Endothelial cell of umbilical vein (primary cell): ENCODE measurements around the gene IQGAP3. TPM values are rescaled to one million over a fixed set of nuclear protein-coding genes. Genes with fewer than 3 reads are reported as not detected.

Source experiments
- BruUV-seq: library from RNA; stranded (reverse); fragments of 400-500 nt; replicated peaks from 2 replicates; lab custom pipeline; 2021; lab: Mats Ljungman, UMichigan
- CTCF ChIA-PET: fragments of 300-600, 350-600 bp; sonication (Branson Sonifier 250); formaldehyde crosslinking; loops from one replicate; lab custom pipeline; 2021; ENCODE audit warnings: antibody characterized with exemption, inconsistent platforms; lab: Charles Lee
- POLR2A ChIA-PET: fragments of 300-600, 350-600 bp; sonication (Branson Sonifier 250); formaldehyde crosslinking; loops from one replicate; lab custom pipeline; 2021; ENCODE audit warnings: antibody characterized with exemption, inconsistent platforms; lab: Charles Lee
- DNase-seq: peaks from one replicate; pipeline ENCODE4 v3.0.0-alpha.2; 2011; ENCODE audit warnings: low read depth, low spot score
- FAIRE-seq: peaks from 2 replicates; lab custom pipeline; 2011; peaks lifted over from hg19 to GRCh38; lab: Jason Lieb, UNC
- H2AFZ ChIP-seq: 2 replicates; pipeline ENCODE4 v1.6.0; 2012; ENCODE audit warnings: low read depth, low read length, control low read depth, inconsistent platforms
- H3K27ac ChIP-seq: 2 replicates; pipeline ENCODE4 v1.5.1; 2011; ENCODE audit warnings: low read depth, mild to moderate bottlenecking, control low read depth, low read length, moderate library complexity; ENCODE audit not compliant: insufficient read depth
- H3K27me3 ChIP-seq, 2 experiments: 2 replicates each; pipeline versions ENCODE4 v1.6.0 to v1.6.1; 2011; ENCODE audit warnings: low read length in 2 of 2, mixed read lengths in 1 of 2; ENCODE audit not compliant: control insufficient read depth in 2 of 2, insufficient read depth in 2 of 2
- H3K36me3 ChIP-seq, 2 experiments: 2 replicates in 1 of 2; 3 replicates in 1 of 2; pipeline ENCODE4 v1.5.1; 2011; ENCODE audit warnings: low read length in 2 of 2, mild to moderate bottlenecking in 1 of 2, moderate library complexity in 1 of 2; ENCODE audit not compliant: control insufficient read depth in 2 of 2, insufficient read depth in 2 of 2; ENCODE audit errors: extremely low read depth in 1 of 2
- H3K4me1 ChIP-seq: 3 replicates; pipeline ENCODE4 v1.5.1; 2011; ENCODE audit warnings: mild to moderate bottlenecking, low read length; ENCODE audit not compliant: control insufficient read depth, insufficient read depth; ENCODE audit errors: extremely low read depth
- H3K4me2 ChIP-seq: 2 replicates; pipeline ENCODE4 v1.6.1; 2011; ENCODE audit warnings: low read length, control low read depth, mixed read lengths; ENCODE audit not compliant: insufficient read depth
- H3K4me3 ChIP-seq, 3 experiments: fragments of 200-600 bp in 1 of 3; sonication (generic), shearing (Covaris generic) in 1 of 3; replicated peaks in 1 of 3; 2 replicates each; pipeline ENCODE4 v1.5.1; 2011 to 2016; ENCODE audit warnings: control low read depth in 3 of 3, low read length in 3 of 3, mild to moderate bottlenecking in 2 of 3, inconsistent platforms in 1 of 3, low read depth in 1 of 3, moderate library complexity in 1 of 3; ENCODE audit not compliant: insufficient read depth in 1 of 3
- H3K79me2 ChIP-seq: 2 replicates; pipeline ENCODE4 v1.6.0; 2012; ENCODE audit warnings: low read length, inconsistent platforms; ENCODE audit not compliant: control insufficient read depth, insufficient read depth
- H3K9ac ChIP-seq: replicated peaks from 2 replicates; pipeline ENCODE3; 2011; ENCODE audit warnings: low read length, control low read depth; ENCODE audit not compliant: insufficient read depth; ENCODE audit errors: extremely low read depth
- H3K9me1 ChIP-seq: replicated peaks from 3 replicates; pipeline ENCODE4 v1.6.0; 2011; ENCODE audit warnings: mild to moderate bottlenecking, low read length; ENCODE audit not compliant: control insufficient read depth, insufficient read depth; ENCODE audit errors: extremely low read depth
- H3K9me3 ChIP-seq: replicated peaks from 2 replicates; pipeline ENCODE4 v1.5.1; 2012; ENCODE audit warnings: low read length, inconsistent platforms; ENCODE audit not compliant: control insufficient read depth, insufficient read depth
- H4K20me1 ChIP-seq: replicated peaks from 2 replicates; pipeline ENCODE3; 2011; ENCODE audit warnings: mild to moderate bottlenecking, low read length; ENCODE audit not compliant: control insufficient read depth, insufficient read depth; ENCODE audit errors: extremely low read depth
- CTCF ChIP-seq, 2 donors: IDR thresholded peaks; 1 replicate in 1 of 2; 2 replicates in 1 of 2; pipeline ENCODE4 v1.5.1; 2011; ENCODE audit warnings: low read length in 2 of 2, mild to moderate bottlenecking in 2 of 2, moderate library complexity in 2 of 2, control low read depth in 1 of 2, inconsistent platforms in 1 of 2, low read depth in 1 of 2; ENCODE audit not compliant: insufficient read depth in 1 of 2; ENCODE audit errors: extremely low read depth in 1 of 2
- EZH2 ChIP-seq: IDR thresholded peaks from 2 replicates; pipeline ENCODE4 v1.6.1; 2012; ENCODE audit warnings: borderline replicate concordance, low read depth, mild to moderate bottlenecking, moderate library complexity, low read length, inconsistent platforms; ENCODE audit not compliant: severe bottlenecking
- FOS ChIP-seq: IDR thresholded peaks from 2 replicates; pipeline ENCODE4 v1.6.1; 2011; ENCODE audit warnings: mild to moderate bottlenecking, low read length, moderate library complexity, borderline replicate concordance; ENCODE audit not compliant: insufficient read depth
- GATA2 ChIP-seq: IDR thresholded peaks from 2 replicates; pipeline ENCODE4 v1.7.0; 2011; ENCODE audit warnings: low read depth, mild to moderate bottlenecking, moderate library complexity, mixed read lengths, low read length; ENCODE audit not compliant: insufficient read length, insufficient read depth
- JUN ChIP-seq: IDR thresholded peaks from 2 replicates; pipeline ENCODE4 v1.6.1; 2011; ENCODE audit warnings: borderline replicate concordance, low read depth; ENCODE audit not compliant: insufficient read length, insufficient read depth
- MAX ChIP-seq: IDR thresholded peaks from 2 replicates; pipeline ENCODE4 v1.6.1; 2011; ENCODE audit not compliant: insufficient read depth, insufficient read length
- MYC ChIP-seq: IDR thresholded peaks from one replicate; pipeline ENCODE4 v1.6.1; 2011; ENCODE audit warnings: mild to moderate bottlenecking, low read depth, low read length
- POLR2A ChIP-seq: IDR thresholded peaks from 2 replicates; pipeline ENCODE4 v1.6.1; 2012; ENCODE audit warnings: low read depth, mild to moderate bottlenecking, control low read depth, low read length
- POLR2AphosphoS5 ChIP-seq: IDR thresholded peaks from 2 replicates; pipeline ENCODE4 v1.6.1; 2012; ENCODE audit warnings: low read depth, mild to moderate bottlenecking, control low read depth, low read length, moderate library complexity; ENCODE audit not compliant: insufficient read depth
- dilution Hi-C: fragments of 300-500 bp; cut with MboI; formaldehyde crosslinking; loops from one replicate; pipeline ENCODE4 v1.15.0; 2019; ENCODE audit warnings: low sequenced_read_pairs; ENCODE audit not compliant: extremely low pct_ligation_motif_present
- intact Hi-C: fragments of 100-400 bp; cut with micrococcal nuclease; formaldehyde crosslinking; loops from one replicate; pipeline ENCODE4 v1.10.0; 2022
- polyA plus RNA-seq, 4 experiments: library from polyadenylated mRNA; depleted of rRNA in 3 of 4; stranded (reverse) in 3 of 4; unstranded in 1 of 4; fragments of >200 nt; gene quantifications; 2 replicates each; pipeline versions ENCODE4 v1.2.1 to v1.2.3, GENCODE V29; 2011 to 2012; ENCODE audit warnings: missing spikeins in 1 of 4
- total RNA-seq: library from RNA; stranded (reverse); gene quantifications from 2 replicates; pipeline ENCODE4 v1.2.3, GENCODE V29; 2021

IQGAP3 gene
- total and polyA plus RNA-seq, 2 donors (not counting 3 experiments of a cell fraction or from before 2014, with no cell fraction given) = 28.3 to 60.7 TPM

- Histone ChIP-seq H3K9ac (no peak overlapping the region), H3K4me3 (no peak overlapping the region), H4K20me1 (no peaks in the 10 kb centered on the region), H3K4me1 (peaks cover 41% of the 10 kb centered on the region), H3K9me3 (no peaks in the 10 kb centered on the region), H3K79me2 (peaks cover 99% of the 10 kb centered on the region), H3K9me1 (no peaks in the 10 kb centered on the region), H3K27me3 (no peaks in the 10 kb centered on the region), H3K27ac (no peak overlapping the region), H3K36me3 (peaks cover 0 to 7% of the 10 kb centered on the region in 2 experiments), H3K4me2 (no peak overlapping the region), H2AFZ (no peak overlapping the region)
- CTCF ChIA-PET = interaction anchor here (1.0 to 9.6 kb wide), 4 partner anchors 9 to 107 kb away, joined by 3 to 119 read pairs (median 8); no protein-coding TSS in a partner anchor
- dilution Hi-C loops = no loop called here
- no peak for DNase-seq
- FAIRE-seq = no peak
- TF ChIP-seq MYC = no peak
- no peak for TF ChIP-seq CTCF (IDR thresholded peaks at IDR 0.05; ENCODE audit: extremely low read depth in 1 of 2, insufficient read depth in 1 of 2, low read depth in 1 of 2, low read length in 2 of 2)
- TF ChIP-seq EZH2 = no peak
- TF ChIP-seq MAX = no peak
- no peak for TF ChIP-seq GATA2
- TF ChIP-seq JUN = no peak
- TF ChIP-seq POLR2AphosphoS5 = no peak
- TF ChIP-seq POLR2A = no peak
- TF ChIP-seq FOS = no peak
- BruUV-seq = no TSS peak
- POLR2A ChIA-PET = no interaction called here
- intact Hi-C loops = no loop called here
Measured at GRCh38 chr1:156492591-156493080, 79.7 kb downstream of the IQGAP3 start.
